Neural progenitor cell (in vitro differentiated cells): Measurements from ENCODE around the gene HAUS6. TPM values are rescaled to one million over a fixed set of nuclear protein-coding genes. Genes with fewer than 3 reads are reported as not detected.

Experiments
- DNase-seq: peaks from one replicate; pipeline ENCODE4 v3.0.0-alpha.2; 2016; ENCODE audit warnings: low spot score
- H2AFZ ChIP-seq: fragments of 200-600 bp; sonication (generic); replicated peaks from 2 replicates; pipeline ENCODE4 v1.6.1; 2016; ENCODE audit warnings: antibody characterized with exemption
- H3F3A ChIP-seq: fragments of 200-600 bp; sonication (generic); 2 replicates; pipeline ENCODE4 v1.6.1; 2016; ENCODE audit warnings: antibody characterized with exemption, low read depth
- H3K27ac ChIP-seq: fragments of 200-600 bp; sonication (generic); 2 replicates; pipeline ENCODE4 v1.5.1; 2016; ENCODE audit warnings: mild to moderate bottlenecking
- H3K27me3 ChIP-seq: fragments of 200-600 bp; sonication (generic); 2 replicates; pipeline ENCODE4 v1.6.1; 2016; ENCODE audit warnings: mild to moderate bottlenecking, moderate library complexity
- H3K36me3 ChIP-seq: fragments of 200-600 bp; sonication (generic); 2 replicates; pipeline ENCODE4 v1.5.1; 2016
- H3K4me1 ChIP-seq: fragments of 200-600 bp; sonication (generic); 2 replicates; pipeline ENCODE4 v1.6.1; 2016; ENCODE audit warnings: mixed run types
- H3K4me2 ChIP-seq: fragments of 200-600 bp; sonication (generic); 2 replicates; pipeline ENCODE4 v1.6.1; 2016
- H3K4me3 ChIP-seq: fragments of 200-600 bp; sonication (generic); 2 replicates; pipeline ENCODE4 v1.5.1; 2016
- H3K79me2 ChIP-seq: fragments of 200-600 bp; sonication (generic); 2 replicates; pipeline ENCODE4 v1.6.1; 2016; ENCODE audit warnings: low read depth
- H3K9ac ChIP-seq: fragments of 200-600 bp; sonication (generic); 2 replicates; pipeline ENCODE4 v1.6.1; 2016
- H3K9me3 ChIP-seq: fragments of 200-600 bp; sonication (generic); 2 replicates; pipeline ENCODE4 v1.5.1; 2016; ENCODE audit warnings: low read depth
- H4K20me1 ChIP-seq: fragments of 200-600 bp; sonication (generic); 2 replicates; pipeline ENCODE4 v1.6.1; 2016; ENCODE audit warnings: low read depth
- H3K27ac Mint-ChIP-seq: 3 replicates; pipeline ENCODE4 v1.8.0; 2021; ENCODE audit warnings: mixed read lengths
- H3K27me3 Mint-ChIP-seq: 2 replicates; pipeline ENCODE4 v1.8.0; 2022; ENCODE audit warnings: low read depth, mild to moderate bottlenecking, inconsistent platforms, moderate library complexity, mixed read lengths; ENCODE audit not compliant: insufficient read depth
- H3K36me3 Mint-ChIP-seq: 3 replicates; pipeline ENCODE4 v1.8.0; 2021; ENCODE audit warnings: mixed read lengths
- H3K4me1 Mint-ChIP-seq: 3 replicates; pipeline ENCODE4 v1.8.0; 2021; ENCODE audit warnings: mixed read lengths
- H3K4me3 Mint-ChIP-seq: 3 replicates; pipeline ENCODE4 v1.8.0; 2021; ENCODE audit warnings: mild to moderate bottlenecking, moderate library complexity, mixed read lengths
- H3K9me3 Mint-ChIP-seq: 3 replicates; pipeline ENCODE4 v1.8.0; 2020; ENCODE audit warnings: mixed read lengths
- EZH2 ChIP-seq: fragments of 200-600 bp; sonication (generic); IDR thresholded peaks from 2 replicates; pipeline ENCODE4 v1.6.1; 2017; ENCODE audit warnings: antibody characterized with exemption, mild to moderate bottlenecking, moderate library complexity
- EZH2phosphoT487 ChIP-seq: fragments of 200-600 bp; sonication (generic); IDR thresholded peaks from 2 replicates; pipeline ENCODE4 v1.6.1; 2017; ENCODE audit warnings: antibody characterized with exemption
- total RNA-seq: library from RNA; depleted of rRNA; stranded (reverse); fragments of >200 nt; gene quantifications from 2 replicates; pipeline ENCODE4 v1.2.3, GENCODE V29; 2015; ENCODE audit warnings: low replicate concordance
- TF ChIP-seq, protein P1 (sequence below): fragments of 200-600 bp; sonication (generic); IDR thresholded peaks from 2 replicates; pipeline ENCODE4 v1.5.1; 2017; ENCODE audit warnings: antibody characterized with exemption, mild to moderate bottlenecking

Gene HAUS6
- total RNA-seq, 1 donor from 2014 or later, result 61.2 TPM

DNA sequence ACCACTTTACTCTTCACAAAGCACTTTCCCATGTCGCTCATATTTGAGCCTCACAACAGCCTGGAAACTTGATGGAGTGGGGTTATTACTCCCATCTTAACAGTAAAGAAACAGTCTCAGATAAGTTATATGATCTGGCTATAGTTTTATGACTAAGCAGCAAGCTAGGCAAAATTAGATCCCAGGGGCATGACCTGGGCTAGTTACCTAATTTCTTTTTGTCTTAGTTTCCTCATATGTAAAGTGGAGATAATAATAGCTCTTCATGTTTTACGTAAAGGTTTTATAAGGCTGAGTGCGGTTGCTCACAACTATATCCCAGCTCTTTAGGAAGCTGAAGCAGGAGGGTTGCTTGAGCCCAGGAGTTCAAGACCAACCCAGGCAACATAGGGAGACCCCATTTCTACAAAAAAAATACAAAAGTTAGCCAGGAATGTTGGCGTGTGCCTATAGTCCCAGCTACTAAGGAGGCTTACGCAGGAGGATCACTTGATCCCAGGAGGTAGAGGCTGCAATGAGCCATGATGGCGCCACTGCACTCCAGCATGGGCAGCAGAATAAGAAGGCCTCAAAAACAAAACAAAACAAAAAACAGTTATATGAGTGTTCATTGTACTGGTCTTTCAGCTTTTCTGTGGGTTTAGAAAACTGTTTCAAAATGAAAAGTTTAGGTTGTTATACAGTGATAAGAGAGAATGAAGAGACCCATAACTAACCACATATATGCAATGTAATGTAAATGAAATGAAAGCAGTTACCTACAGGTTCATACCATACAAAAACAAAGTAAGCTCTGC lies 31.0 kb upstream of the HAUS6 start:
- H3K9ac ChIP-seq, result no peak overlapping the region
- no peaks in the 10 kb centered on the region for H3K36me3 ChIP-seq
- Mint-ChIP-seq H3K27ac (no peak overlapping the region), H3K4me3 (no peak overlapping the region), H3K4me1 (peaks cover 11% of the 10 kb centered on the region), H3K36me3 (no peaks in the 10 kb centered on the region), H3K9me3 (no peaks in the 10 kb centered on the region), H3K27me3 (peaks cover under 1% of the 10 kb centered on the region)
- no peak for TF ChIP-seq EZH2phosphoT487
- TF ChIP-seq EZH2, result no peak
- TF ChIP-seq, protein P1, sequence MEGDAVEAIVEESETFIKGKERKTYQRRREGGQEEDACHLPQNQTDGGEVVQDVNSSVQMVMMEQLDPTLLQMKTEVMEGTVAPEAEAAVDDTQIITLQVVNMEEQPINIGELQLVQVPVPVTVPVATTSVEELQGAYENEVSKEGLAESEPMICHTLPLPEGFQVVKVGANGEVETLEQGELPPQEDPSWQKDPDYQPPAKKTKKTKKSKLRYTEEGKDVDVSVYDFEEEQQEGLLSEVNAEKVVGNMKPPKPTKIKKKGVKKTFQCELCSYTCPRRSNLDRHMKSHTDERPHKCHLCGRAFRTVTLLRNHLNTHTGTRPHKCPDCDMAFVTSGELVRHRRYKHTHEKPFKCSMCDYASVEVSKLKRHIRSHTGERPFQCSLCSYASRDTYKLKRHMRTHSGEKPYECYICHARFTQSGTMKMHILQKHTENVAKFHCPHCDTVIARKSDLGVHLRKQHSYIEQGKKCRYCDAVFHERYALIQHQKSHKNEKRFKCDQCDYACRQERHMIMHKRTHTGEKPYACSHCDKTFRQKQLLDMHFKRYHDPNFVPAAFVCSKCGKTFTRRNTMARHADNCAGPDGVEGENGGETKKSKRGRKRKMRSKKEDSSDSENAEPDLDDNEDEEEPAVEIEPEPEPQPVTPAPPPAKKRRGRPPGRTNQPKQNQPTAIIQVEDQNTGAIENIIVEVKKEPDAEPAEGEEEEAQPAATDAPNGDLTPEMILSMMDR, result no peak
- no peak for DNase-seq
- H3K9me3 ChIP-seq, result no peaks in the 10 kb centered on the region
- H3K27ac ChIP-seq, result no peak overlapping the region
- H3K27me3 ChIP-seq, result no peaks in the 10 kb centered on the region
- no peaks in the 10 kb centered on the region for H3K79me2 ChIP-seq
- H3K4me3 ChIP-seq, result no peak overlapping the region
- no peaks in the 10 kb centered on the region for H4K20me1 ChIP-seq
- peaks cover 30% of the 10 kb centered on the region for H3K4me1 ChIP-seq
- H3K4me2 ChIP-seq, result no peak overlapping the region
- H2AFZ ChIP-seq, result no peak overlapping the region
- peaks cover 29% of the 10 kb centered on the region for H3F3A ChIP-seq

DNA sequence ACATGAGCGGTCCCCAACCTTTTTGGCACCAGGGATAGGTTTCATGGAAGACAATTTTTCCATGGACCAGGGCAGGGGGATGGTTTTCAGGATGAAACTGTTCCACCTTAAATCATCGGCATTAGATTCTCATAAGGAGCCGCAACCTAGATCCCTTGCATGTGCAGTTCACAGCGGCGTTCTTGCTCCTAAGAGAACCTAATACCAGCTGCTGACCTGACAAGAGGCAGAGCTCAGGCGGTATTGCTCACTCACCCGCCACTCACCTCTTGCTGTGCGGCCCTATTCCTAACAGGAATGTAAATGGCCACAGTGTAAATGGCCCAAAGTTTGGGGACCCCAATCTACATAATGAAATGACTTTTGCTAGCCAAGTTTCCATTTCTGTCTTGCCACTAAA lies 27.7 kb upstream of the HAUS6 start:
- H3K4me1 Mint-ChIP-seq, result peaks cover 14% of the 10 kb centered on the region
- H3K27ac Mint-ChIP-seq, result no peak overlapping the region
- H3K36me3 Mint-ChIP-seq, result no peaks in the 10 kb centered on the region
- Histone ChIP-seq H3K4me3 (no peak overlapping the region), H3K9me3 (no peaks in the 10 kb centered on the region), H2AFZ (no peak overlapping the region), H3K79me2 (peaks cover 23% of the 10 kb centered on the region), H3K9ac (no peak overlapping the region), H3K4me2 (peak overlapping the region; percentile 87), H4K20me1 (no peaks in the 10 kb centered on the region), H3K4me1 (peaks cover 28% of the 10 kb centered on the region), H3F3A (peaks cover 44% of the 10 kb centered on the region), H3K27me3 (no peaks in the 10 kb centered on the region), H3K27ac (no peak overlapping the region), H3K36me3 (no peaks in the 10 kb centered on the region)
- H3K4me3 Mint-ChIP-seq, result no peak overlapping the region
- H3K27me3 Mint-ChIP-seq, result peaks cover 15% of the 10 kb centered on the region
- DNase-seq, result peak; percentile 69
- TF ChIP-seq, protein P1, result no peak
- TF ChIP-seq EZH2, result no peak
- TF ChIP-seq EZH2phosphoT487, result no peak
- no peaks in the 10 kb centered on the region for H3K9me3 Mint-ChIP-seq

DNA sequence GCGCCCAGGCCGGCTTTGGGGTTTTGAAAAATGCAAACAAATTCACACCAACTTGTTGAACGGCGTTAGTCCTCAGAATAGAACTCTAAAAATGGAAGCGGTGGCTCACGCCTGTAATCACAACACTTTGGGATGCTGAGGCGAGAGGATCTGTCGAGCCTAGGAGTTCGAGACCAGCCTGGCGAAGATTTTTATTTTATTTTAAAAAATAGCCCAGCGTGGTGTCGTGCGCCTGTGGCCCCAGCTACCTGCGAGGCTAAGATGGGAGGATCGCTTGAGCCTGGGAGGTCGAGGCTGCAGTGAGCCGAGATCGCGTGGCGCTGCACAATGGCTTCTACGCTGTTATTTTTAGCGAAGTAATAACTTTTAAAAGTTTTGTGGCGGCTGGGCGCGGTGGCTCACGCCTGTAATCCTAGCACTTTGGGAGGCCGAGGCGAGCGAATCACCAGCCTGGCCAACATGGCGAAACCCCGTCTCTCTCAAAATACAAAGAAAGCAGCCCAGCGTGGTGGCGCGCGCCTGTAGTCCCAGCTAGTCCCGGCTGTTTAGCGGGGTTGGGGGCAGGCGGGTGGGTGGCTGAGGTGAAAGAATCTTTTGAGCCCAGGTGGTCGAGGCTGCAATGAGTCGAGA lies 25.3 kb upstream of the HAUS6 start:
- Mint-ChIP-seq H3K27ac (no peak overlapping the region), H3K4me1 (peaks cover 14% of the 10 kb centered on the region), H3K27me3 (peaks cover 15% of the 10 kb centered on the region), H3K4me3 (peak overlapping the region; percentile 88), H3K36me3 (no peaks in the 10 kb centered on the region), H3K9me3 (no peaks in the 10 kb centered on the region)
- no peak overlapping the region for H3K9ac ChIP-seq
- H2AFZ ChIP-seq, result peak overlapping the region; percentile 87
- peaks cover 45% of the 10 kb centered on the region for H3K79me2 ChIP-seq
- H3K27me3 ChIP-seq, result no peaks in the 10 kb centered on the region
- H3K27ac ChIP-seq, result peak overlapping the region; percentile 8
- no peaks in the 10 kb centered on the region for H3K9me3 ChIP-seq
- DNase-seq, result peak; percentile 77
- H3K4me1 ChIP-seq, result peaks cover 35% of the 10 kb centered on the region
- H4K20me1 ChIP-seq, result peaks cover 12% of the 10 kb centered on the region
- TF ChIP-seq EZH2, result no peak
- TF ChIP-seq EZH2phosphoT487, result no peak
- TF ChIP-seq, protein P1, result no peak
- peaks cover 44% of the 10 kb centered on the region for H3F3A ChIP-seq
- peaks cover 9% of the 10 kb centered on the region for H3K36me3 ChIP-seq
- H3K4me3 ChIP-seq, result peak overlapping the region; percentile 85
- H3K4me2 ChIP-seq, result peak overlapping the region; percentile 87
